Measurements from ENCODE around the gene CFAP157. TPM values are rescaled to one million over a fixed set of nuclear protein-coding genes. Genes with fewer than 3 reads are reported as not detected.
"Not testable (repeated sequence)": the region's sequence is repeated elsewhere in the genome, so short reads cannot be mapped to it uniquely, and the experiment has no call there.

Gene CFAP157
- total RNA-seq, 1 donor from 2014 or later = 25.9 TPM

DNA sequence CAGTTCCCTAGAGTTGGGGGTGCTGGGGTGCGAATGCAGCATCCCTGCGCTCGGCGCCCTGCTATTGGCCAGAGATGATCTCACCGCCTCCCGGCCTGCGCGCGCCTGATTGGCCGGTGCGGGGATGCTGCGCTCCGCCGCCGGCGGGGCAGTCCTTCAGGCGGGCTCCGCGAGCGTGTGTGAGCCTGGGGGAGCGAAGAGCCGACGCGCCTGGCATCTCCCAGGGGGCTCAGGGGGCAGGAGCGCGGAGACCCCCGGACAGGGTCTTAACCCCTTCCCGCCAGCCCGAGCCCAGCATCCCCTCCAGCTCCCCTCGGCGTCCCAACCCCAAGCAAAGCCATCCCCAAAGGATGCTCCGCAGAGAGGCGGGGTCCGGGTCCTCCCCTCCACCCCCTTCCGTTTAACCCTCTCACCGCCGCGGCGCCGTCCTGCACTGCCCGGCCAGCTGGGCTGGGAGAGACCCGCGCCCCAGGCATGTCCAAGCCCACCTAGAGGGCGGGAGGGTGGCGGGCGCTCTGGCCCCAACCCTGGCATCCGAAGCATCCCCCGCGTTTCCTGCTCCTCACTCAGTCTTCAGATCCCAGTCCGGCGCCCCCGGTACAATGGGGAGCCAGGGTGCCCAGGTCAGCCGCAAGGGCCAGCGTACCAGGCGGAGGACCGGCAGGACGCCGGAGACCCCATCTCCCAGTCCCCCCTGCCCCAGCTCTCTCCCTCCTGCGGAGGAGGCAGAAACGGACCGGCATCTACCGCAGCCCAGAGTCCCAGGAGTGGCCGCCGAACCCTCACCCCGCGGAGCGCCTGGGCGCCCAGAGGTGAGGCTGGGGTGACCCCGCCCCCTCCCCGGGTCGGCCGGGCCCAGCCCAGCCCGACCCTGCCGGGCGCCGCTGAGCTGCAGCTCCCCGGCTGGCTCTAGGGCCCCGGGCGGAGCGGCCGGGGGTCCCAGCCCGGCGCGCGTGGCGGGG lies 47.6 kb downstream of the CFAP157 start:
- H3K27ac ChIP-seq = peak overlapping the region; percentile 58

DNA sequence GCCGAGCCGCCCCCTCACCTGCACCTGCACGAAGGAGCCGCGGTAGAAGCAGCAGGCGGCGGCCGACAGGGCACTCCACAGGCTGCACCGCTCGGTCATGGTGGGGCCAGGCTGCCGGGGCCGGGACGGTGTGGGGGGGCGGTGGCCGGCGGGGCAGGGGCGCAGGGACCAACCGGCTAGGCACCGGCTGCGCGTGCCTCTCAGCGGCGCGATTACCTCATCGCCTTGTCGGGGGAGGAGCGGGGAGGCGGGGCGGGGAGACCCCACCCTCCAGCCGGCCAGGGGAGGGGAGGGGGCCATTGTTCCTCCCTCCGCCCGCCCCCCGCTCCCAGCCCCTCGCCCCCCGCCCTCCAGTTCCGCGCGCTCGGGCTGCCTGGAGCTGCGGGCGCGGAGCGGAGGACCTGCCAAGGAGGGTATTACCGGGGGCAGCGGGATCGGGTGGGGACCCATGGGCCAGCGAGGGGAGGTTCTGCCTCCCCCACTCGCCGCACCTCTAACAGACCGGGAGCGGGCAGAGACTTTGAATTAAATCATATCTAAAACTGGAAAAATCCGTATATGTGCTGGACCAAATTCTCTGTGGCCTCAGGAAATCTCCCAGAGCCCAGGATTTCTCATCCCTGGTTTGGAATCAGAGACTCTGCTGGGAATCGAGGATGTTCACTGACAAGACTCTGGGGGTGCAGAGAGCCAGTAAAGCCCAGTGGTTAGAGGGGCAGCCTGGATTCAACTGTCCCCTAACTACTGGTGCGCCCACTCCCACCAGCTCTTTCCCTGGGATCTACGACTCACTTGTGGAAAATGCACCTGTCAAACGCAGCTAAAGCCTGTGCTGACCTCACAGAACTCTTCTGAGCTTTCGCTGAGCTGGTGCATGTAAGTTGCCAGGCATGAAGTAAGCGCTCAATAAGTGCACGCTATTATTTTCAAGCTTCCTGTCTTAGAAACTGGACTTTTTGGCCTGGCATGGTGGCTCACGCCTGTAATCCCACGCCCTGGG lies 48.6 kb downstream of the CFAP157 start:
- intact Hi-C loops (cut with DNase I) = no loop called here
- peaks cover 34% of the 10 kb centered on the region for H3K4me1 ChIP-seq
- peak overlapping the region; percentile 58 for H3K27ac ChIP-seq
- H3K36me3 ChIP-seq = peaks cover 65% of the 10 kb centered on the region
- H3K27me3 ChIP-seq (ENCODE audit: low read depth) = peaks cover 12% of the 10 kb centered on the region
- no peaks in the 10 kb centered on the region for H3K9me3 ChIP-seq
- peak; percentile 23 to 24 for ATAC-seq
- H3K4me3 ChIP-seq = peak overlapping the region; percentile 40
- DNase-seq = no peak
- TF ChIP-seq, protein P1, sequence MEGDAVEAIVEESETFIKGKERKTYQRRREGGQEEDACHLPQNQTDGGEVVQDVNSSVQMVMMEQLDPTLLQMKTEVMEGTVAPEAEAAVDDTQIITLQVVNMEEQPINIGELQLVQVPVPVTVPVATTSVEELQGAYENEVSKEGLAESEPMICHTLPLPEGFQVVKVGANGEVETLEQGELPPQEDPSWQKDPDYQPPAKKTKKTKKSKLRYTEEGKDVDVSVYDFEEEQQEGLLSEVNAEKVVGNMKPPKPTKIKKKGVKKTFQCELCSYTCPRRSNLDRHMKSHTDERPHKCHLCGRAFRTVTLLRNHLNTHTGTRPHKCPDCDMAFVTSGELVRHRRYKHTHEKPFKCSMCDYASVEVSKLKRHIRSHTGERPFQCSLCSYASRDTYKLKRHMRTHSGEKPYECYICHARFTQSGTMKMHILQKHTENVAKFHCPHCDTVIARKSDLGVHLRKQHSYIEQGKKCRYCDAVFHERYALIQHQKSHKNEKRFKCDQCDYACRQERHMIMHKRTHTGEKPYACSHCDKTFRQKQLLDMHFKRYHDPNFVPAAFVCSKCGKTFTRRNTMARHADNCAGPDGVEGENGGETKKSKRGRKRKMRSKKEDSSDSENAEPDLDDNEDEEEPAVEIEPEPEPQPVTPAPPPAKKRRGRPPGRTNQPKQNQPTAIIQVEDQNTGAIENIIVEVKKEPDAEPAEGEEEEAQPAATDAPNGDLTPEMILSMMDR (IDR thresholded peaks at IDR 0.05) = no peak

More for the DNA sequence above, 47.6 kb downstream of the CFAP157 start:
- Histone ChIP-seq H3K4me1 (peaks cover 34% of the 10 kb centered on the region), H3K9me3 (no peaks in the 10 kb centered on the region), H3K4me3 (peak overlapping the region; percentile 40), H3K36me3 (peaks cover 70% of the 10 kb centered on the region), H3K27me3 (ENCODE audit: low read depth) (peaks cover 12% of the 10 kb centered on the region)
- TF ChIP-seq, protein P1 (IDR thresholded peaks at IDR 0.05) = no peak
- peak; percentile 26 to 29 for ATAC-seq
- no peak for DNase-seq
- intact Hi-C loops (cut with DNase I) = no loop called here

DNA sequence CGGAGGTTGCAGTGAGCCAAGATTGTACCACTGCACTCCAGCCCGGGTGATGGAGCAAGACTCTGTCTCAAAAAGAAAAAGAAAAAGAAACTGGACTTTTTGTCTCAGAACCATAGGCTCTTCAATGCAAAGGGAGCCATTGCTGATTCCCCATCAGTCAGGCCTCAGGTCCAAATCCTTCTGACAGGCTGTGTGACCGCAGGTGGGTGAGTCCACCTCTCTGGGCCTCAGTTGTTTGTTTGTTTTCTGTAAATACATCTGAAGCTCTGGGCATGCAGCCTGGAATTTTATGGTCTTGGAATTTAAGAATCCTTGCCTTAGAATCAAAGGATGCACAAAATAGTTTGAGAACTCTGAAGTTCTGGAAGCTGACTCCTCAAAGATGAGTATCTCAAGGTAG lies 49.4 kb downstream of the CFAP157 start:
- intact Hi-C loops (cut with DNase I) = no loop called here
- H3K9me3 ChIP-seq = no peaks in the 10 kb centered on the region
- H3K4me1 ChIP-seq = peaks cover 34% of the 10 kb centered on the region
- H3K27ac ChIP-seq = peak overlapping the region; percentile 58
- TF ChIP-seq, protein P1 (IDR thresholded peaks at IDR 0.05) = no peak
- DNase-seq = no peak
- H3K27me3 ChIP-seq (ENCODE audit: low read depth) = peaks cover 12% of the 10 kb centered on the region
- H3K36me3 ChIP-seq = peaks cover 62% of the 10 kb centered on the region
- peak overlapping the region; percentile 40 for H3K4me3 ChIP-seq
- ATAC-seq = no peak

DNA sequence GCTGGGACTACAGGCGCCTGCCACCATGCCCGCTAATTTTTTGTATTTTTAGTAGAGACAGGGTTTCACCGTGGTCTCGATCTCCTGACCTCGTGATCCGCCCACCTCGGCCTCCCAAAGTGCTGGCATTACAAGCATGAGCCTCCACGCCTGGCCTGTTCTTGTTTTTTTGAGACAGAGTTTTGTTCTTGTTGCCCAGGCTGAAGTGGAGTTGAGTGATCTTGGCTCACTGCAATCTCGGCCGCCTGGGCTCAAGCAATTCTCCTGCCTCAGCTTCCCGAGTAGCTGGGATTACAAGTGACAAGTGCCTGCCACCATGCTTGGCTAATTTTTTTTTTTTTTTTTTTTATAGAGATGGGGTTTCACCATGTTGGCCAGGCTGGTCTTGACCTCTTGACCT lies 50.0 kb downstream of the CFAP157 start:
- Histone ChIP-seq H3K36me3 (peaks cover 61% of the 10 kb centered on the region), H3K27me3 (ENCODE audit: low read depth) (peaks cover 12% of the 10 kb centered on the region), H3K4me1 (peaks cover 31% of the 10 kb centered on the region), H3K4me3 (peak overlapping the region; percentile 21)
- DNase-seq; H3K27ac ChIP-seq; ATAC-seq; H3K9me3 ChIP-seq; intact Hi-C loops (cut with DNase I): not testable (repeated sequence)

DNA sequence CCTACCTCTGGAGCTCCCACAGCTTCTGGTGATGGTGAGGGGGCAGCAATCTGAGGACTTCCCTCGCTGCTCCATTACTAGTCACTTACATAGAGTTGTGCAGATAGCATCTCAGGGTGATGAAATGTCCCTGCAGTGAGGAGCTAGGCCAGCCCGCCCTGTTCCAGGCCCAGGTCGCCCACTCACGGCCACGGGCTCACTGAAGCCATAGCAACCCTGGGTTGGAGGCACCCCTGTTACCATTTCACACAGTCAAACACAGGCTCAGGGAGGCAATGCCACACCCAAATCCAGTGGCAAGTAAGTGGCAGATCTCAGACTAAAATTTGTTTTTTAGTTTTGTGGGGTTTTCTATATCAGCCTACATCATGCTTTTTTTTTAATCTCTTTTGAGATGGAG lies 52.1 kb downstream of the CFAP157 start:
- no peaks in the 10 kb centered on the region for H3K9me3 ChIP-seq
- H3K36me3 ChIP-seq = peaks cover 43% of the 10 kb centered on the region
- ATAC-seq (no peak), DNase-seq (no peak)
- intact Hi-C loops (cut with DNase I) = no loop called here
- H3K27me3 ChIP-seq (ENCODE audit: low read depth) = peaks cover 9% of the 10 kb centered on the region
- H3K27ac ChIP-seq = peak overlapping the region; percentile 89
- peak overlapping the region; percentile 51 for H3K4me3 ChIP-seq
- TF ChIP-seq, protein P1 (IDR thresholded peaks at IDR 0.05) = no peak
- peaks cover 38% of the 10 kb centered on the region for H3K4me1 ChIP-seq

Data from lower lobe of right lung (tissue), 2 donors.